Esophagus muscularis mucosa (tissue), 4 donors: ENCODE data around the gene CPNE7. TPM values are rescaled to one million over a fixed set of nuclear protein-coding genes. Genes with fewer than 3 reads are reported as not detected.

Source experiments
- DNase-seq: peaks from one replicate; pipeline ENCODE4 v3.0.0-alpha.2; 2017; ENCODE audit errors: extremely low spot score
- H3K27ac ChIP-seq, 4 donors: fragments of 200-600 bp; sonication (generic); replicated peaks in 1 of 4; 1 replicate in 3 of 4; 2 replicates in 1 of 4; pipeline ENCODE4 v1.5.1; 2016 to 2019; ENCODE audit warnings: mild to moderate bottlenecking in 1 of 4
- H3K27me3 ChIP-seq, 4 donors: fragments of 200-600 bp; sonication (generic); one replicate each; pipeline versions ENCODE4 v1.5.1 to v1.6.0; 2016 to 2019
- H3K36me3 ChIP-seq, 4 donors: fragments of 200-600 bp; sonication (generic); one replicate each; pipeline ENCODE4 v1.5.1; 2016 to 2019
- H3K4me1 ChIP-seq, 4 donors: fragments of 200-600 bp; sonication (generic); one replicate each; pipeline ENCODE4 v1.5.1; 2016 to 2019
- H3K4me3 ChIP-seq, 4 donors: fragments of 200-600 bp; sonication (generic); 1 replicate in 2 of 4; 2 replicates in 2 of 4; pipeline ENCODE4 v1.5.1; 2016 to 2019; ENCODE audit warnings: mild to moderate bottlenecking in 4 of 4, moderate library complexity in 1 of 4
- H3K9me3 ChIP-seq, 4 donors: fragments of 200-600 bp; sonication (generic); 1 replicate in 3 of 4; 2 replicates in 1 of 4; pipeline ENCODE4 v1.5.1; 2016 to 2019
- EP300 ChIP-seq: sonication (generic); formaldehyde crosslinking; IDR thresholded peaks from one replicate; pipeline ENCODE4 v1.6.1; 2017; ENCODE audit warnings: antibody characterized with exemption
- POLR2A ChIP-seq: fragments of 450-650 bp; IDR thresholded peaks from one replicate; pipeline ENCODE4 v1.6.1; 2017; ENCODE audit warnings: antibody characterized with exemption, moderate library complexity, mild to moderate bottlenecking, low read depth
- POLR2AphosphoS5 ChIP-seq, 2 donors: sonication (generic); formaldehyde crosslinking; IDR thresholded peaks; one replicate each; pipeline ENCODE4 v1.6.1; 2017; ENCODE audit warnings: antibody characterized with exemption in 2 of 2
- WGBS: methylation state at CpG from one replicate; pipeline ENCODE4 v1.1.5; 2018; 5-methylcytosine and 5-hydroxymethylcytosine counted together
- intact Hi-C: fragments of 100-400 bp; cut with DNase I; formaldehyde crosslinking; loops from one replicate; pipeline ENCODE4 v1.15.1; 2023
- total RNA-seq, 4 donors: library from RNA; depleted of rRNA; stranded (reverse); fragments of >200 nt; gene quantifications; one replicate each; pipeline versions ENCODE4 v1.1.0 to v1.2.1, GENCODE V29; 2016
- TF ChIP-seq, protein P1 (sequence below), 3 experiments: fragments of 200-600 bp in 2 of 3; fragments of 450-650 bp in 1 of 3; sonication (generic) in 2 of 3; IDR thresholded peaks; one replicate each; pipeline ENCODE4 v1.5.1; 2017 to 2019; ENCODE audit warnings: antibody characterized with exemption in 3 of 3, mild to moderate bottlenecking in 2 of 3, moderate library complexity in 1 of 3

The CPNE7 gene
- total RNA-seq, 4 donors from 2014 or later = 0.83 to 1.7 (median 1.4) TPM; not detected in 1

- peaks cover 22 to 32% (median 25%) of the 10 kb centered on the region in 4 donors for H3K4me1 ChIP-seq
- H3K27ac ChIP-seq = no peak overlapping the region
- intact Hi-C loops = no loop called here
- no peak for TF ChIP-seq POLR2A
- H3K9me3 ChIP-seq = no peaks in the 10 kb centered on the region
- peaks cover 6 to 62% (median 30%) of the 10 kb centered on the region in 4 donors for H3K27me3 ChIP-seq
- WGBS = 93% methylated on average over 10 of the region's 25 CpGs
- H3K4me3 ChIP-seq = no peak overlapping the region
- DNase-seq = no peak
- no peaks in the 10 kb centered on the region for H3K36me3 ChIP-seq
Measured at GRCh38 chr16:89577055-89577759, 1.6 kb downstream of the CPNE7 start.

DNA sequence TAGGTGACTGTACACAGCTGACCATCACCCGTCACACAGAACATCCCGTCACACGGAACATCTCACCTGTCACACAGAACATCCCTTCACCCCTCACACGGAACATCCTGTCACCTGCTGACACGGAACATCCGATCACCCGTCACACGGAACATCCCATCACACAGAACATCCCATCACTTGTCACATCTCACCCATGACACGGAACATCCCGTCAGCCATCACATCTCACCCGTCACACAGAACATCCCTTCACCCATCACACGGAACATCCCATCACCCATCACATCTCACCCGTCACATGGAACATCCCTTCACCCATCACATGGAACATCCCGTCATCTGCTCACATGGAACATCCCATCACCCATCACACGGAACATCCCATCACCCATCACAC is 3.8 kb downstream of the CPNE7 start:
- no peak overlapping the region for H3K27ac ChIP-seq
- TF ChIP-seq POLR2A (no peak), EP300 (no peak), POLR2AphosphoS5 (IDR thresholded peaks at IDR 0.05) (no peak)
- TF ChIP-seq, protein P1, sequence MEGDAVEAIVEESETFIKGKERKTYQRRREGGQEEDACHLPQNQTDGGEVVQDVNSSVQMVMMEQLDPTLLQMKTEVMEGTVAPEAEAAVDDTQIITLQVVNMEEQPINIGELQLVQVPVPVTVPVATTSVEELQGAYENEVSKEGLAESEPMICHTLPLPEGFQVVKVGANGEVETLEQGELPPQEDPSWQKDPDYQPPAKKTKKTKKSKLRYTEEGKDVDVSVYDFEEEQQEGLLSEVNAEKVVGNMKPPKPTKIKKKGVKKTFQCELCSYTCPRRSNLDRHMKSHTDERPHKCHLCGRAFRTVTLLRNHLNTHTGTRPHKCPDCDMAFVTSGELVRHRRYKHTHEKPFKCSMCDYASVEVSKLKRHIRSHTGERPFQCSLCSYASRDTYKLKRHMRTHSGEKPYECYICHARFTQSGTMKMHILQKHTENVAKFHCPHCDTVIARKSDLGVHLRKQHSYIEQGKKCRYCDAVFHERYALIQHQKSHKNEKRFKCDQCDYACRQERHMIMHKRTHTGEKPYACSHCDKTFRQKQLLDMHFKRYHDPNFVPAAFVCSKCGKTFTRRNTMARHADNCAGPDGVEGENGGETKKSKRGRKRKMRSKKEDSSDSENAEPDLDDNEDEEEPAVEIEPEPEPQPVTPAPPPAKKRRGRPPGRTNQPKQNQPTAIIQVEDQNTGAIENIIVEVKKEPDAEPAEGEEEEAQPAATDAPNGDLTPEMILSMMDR (IDR thresholded peaks at IDR 0.05) = no peak
- DNase-seq = no peak
- no peak overlapping the region for H3K4me3 ChIP-seq
- no peaks in the 10 kb centered on the region for H3K9me3 ChIP-seq
- intact Hi-C loops = no loop called here
- H3K36me3 ChIP-seq = no peaks in the 10 kb centered on the region
- H3K27me3 ChIP-seq = peaks cover 6 to 52% (median 23%) of the 10 kb centered on the region in 4 donors
- 92% methylated on average over 15 of the region's 15 CpGs for WGBS
- H3K4me1 ChIP-seq = peaks cover 22 to 27% (median 23%) of the 10 kb centered on the region in 4 donors

DNA sequence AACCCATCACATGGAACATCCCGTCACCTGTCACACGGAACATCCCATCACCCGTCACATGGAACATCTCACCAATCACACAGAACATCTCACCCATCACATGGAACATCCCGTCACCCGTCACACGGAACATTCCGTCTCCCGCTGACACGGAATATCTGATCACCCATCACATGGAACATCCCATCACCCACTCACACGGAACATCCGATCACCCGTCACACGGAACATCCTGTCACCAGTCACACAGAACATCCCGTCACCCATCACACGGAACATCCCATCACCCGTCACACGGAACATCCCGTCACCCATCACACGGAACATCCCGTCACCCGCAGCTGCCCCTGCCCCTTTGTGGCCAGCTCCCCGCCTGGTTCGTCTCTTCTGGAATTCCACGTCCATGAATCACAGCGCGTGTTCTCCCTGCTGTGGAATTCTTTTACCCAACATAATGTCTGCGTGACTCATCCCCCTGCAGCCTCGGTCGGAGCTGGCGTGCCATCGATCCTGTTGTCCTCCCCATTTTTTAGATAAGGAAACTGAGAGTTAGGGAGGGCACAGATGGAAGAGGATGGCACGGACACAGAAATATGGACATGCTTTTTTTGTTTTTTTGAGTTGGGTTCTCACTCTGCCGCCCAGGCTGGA is 5.6 kb downstream of the CPNE7 start:
- 88% methylated on average over 33 of the region's 33 CpGs for WGBS
- H3K4me3 ChIP-seq = no peak overlapping the region
- no peaks in the 10 kb centered on the region for H3K36me3 ChIP-seq
- no peak for TF ChIP-seq EP300
- H3K27me3 ChIP-seq = peaks cover 4 to 49% (median 8%) of the 10 kb centered on the region in 4 donors
- peaks cover 4 to 10% (median 6%) of the 10 kb centered on the region in 4 donors for H3K4me1 ChIP-seq
- no peak for DNase-seq
- no peaks in the 10 kb centered on the region for H3K9me3 ChIP-seq
- no peak overlapping the region for H3K27ac ChIP-seq
- intact Hi-C loops = no loop called here

GRCh38 chr16:89581861-89582563 is 6.5 kb downstream of the CPNE7 start:
- TF ChIP-seq, protein P1 (IDR thresholded peaks at IDR 0.05) = no peak
- TF ChIP-seq POLR2A (no peak), EP300 (no peak), POLR2AphosphoS5 (IDR thresholded peaks at IDR 0.05) (peak in 1 of 2 donors; percentile 26)
- Histone ChIP-seq H3K9me3 (no peaks in the 10 kb centered on the region), H3K4me3 (no peak overlapping the region), H3K36me3 (no peaks in the 10 kb centered on the region), H3K27ac (no peak overlapping the region), H3K4me1 (peaks cover 0 to 6% (median 2%) of the 10 kb centered on the region in 4 donors), H3K27me3 (peaks cover 0 to 45% (median 1%) of the 10 kb centered on the region in 4 donors)
- no peak for DNase-seq
- WGBS = 72% methylated on average over 10 of the region's 15 CpGs
- intact Hi-C loops = no loop called here

- Histone ChIP-seq H3K36me3 (no peaks in the 10 kb centered on the region), H3K4me3 (no peak overlapping the region), H3K4me1 (peaks cover 0 to 6% (median 2%) of the 10 kb centered on the region in 4 donors), H3K27ac (no peak overlapping the region), H3K9me3 (no peaks in the 10 kb centered on the region), H3K27me3 (peaks cover 0 to 38% (median 0%) of the 10 kb centered on the region in 4 donors)
- DNase-seq = no peak
- intact Hi-C loops = no loop called here
- 93% methylated on average over 5 of the region's 19 CpGs for WGBS
- no peak for TF ChIP-seq POLR2A
- TF ChIP-seq POLR2AphosphoS5 (IDR thresholded peaks at IDR 0.05) = no peak
- TF ChIP-seq, protein P1 (IDR thresholded peaks at IDR 0.05) = no peak
- no peak for TF ChIP-seq EP300
Measured at GRCh38 chr16:89582614-89583196, 7.1 kb downstream of the CPNE7 start.
